Cerebellar cortex (tissue), 1 donor: ENCODE measurements around the gene APOC1.
"Not testable (repeated sequence)": the region's sequence is repeated elsewhere in the genome, so short reads cannot be mapped to it uniquely, and the experiment has no call there.

Experiments
- DNase-seq: peaks from one replicate; pipeline ENCODE4 v3.0.0-alpha.2; 2015; ENCODE audit warnings: low spot score

APOC1 gene

DNA sequence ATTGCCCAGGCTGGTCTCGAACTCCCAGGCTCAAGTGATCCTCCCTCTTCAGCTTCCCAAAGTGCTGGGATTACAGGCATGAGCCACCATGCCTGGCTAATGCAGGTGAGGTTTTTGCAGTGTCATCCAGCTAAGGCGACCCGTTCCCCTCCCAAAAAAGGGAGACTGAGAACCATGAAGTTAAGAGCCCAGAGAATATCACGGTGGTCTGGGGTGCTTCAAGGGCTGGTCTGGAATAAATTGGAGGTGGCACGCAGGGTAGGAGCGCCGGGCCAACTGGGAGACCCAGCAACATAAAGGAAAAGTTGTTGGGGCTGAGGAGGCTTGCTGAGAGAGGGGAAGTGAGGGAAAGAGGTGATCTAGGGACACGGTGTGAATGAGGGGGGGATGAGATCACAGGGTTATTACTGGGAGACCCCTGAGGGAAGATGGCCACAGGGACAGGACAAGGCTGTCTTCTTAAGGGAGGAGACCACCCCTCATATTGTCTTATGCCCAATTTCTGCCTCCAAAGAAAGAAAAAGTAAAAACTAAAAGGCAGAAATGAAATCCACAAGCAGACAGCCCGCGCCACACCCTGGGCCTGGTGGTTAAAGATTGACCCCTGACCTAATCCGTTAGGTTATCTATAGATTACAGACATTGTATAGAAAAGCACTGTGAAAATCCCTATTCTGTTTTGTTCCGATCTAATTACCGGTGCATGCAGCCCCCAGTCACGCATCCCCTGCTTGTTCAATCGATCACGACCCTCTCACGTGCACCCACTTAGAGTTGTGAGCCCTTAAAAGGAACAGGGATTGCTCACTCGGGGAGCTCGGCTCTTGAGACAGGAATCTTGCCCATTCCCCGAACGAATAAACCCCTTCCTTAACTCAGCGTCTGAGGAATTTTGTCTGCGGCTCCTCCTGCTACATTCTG, 636 bp upstream of the APOC1 start:
- DNase-seq: not testable (repeated sequence)

DNA sequence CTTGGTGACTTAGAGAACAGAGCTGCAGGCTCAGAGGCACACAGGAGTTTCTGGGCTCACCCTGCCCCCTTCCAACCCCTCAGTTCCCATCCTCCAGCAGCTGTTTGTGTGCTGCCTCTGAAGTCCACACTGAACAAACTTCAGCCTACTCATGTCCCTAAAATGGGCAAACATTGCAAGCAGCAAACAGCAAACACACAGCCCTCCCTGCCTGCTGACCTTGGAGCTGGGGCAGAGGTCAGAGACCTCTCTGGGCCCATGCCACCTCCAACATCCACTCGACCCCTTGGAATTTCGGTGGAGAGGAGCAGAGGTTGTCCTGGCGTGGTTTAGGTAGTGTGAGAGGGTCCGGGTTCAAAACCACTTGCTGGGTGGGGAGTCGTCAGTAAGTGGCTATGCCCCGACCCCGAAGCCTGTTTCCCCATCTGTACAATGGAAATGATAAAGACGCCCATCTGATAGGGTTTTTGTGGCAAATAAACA, 9.9 kb downstream of the APOC1 start:
- no peak for DNase-seq

DNA sequence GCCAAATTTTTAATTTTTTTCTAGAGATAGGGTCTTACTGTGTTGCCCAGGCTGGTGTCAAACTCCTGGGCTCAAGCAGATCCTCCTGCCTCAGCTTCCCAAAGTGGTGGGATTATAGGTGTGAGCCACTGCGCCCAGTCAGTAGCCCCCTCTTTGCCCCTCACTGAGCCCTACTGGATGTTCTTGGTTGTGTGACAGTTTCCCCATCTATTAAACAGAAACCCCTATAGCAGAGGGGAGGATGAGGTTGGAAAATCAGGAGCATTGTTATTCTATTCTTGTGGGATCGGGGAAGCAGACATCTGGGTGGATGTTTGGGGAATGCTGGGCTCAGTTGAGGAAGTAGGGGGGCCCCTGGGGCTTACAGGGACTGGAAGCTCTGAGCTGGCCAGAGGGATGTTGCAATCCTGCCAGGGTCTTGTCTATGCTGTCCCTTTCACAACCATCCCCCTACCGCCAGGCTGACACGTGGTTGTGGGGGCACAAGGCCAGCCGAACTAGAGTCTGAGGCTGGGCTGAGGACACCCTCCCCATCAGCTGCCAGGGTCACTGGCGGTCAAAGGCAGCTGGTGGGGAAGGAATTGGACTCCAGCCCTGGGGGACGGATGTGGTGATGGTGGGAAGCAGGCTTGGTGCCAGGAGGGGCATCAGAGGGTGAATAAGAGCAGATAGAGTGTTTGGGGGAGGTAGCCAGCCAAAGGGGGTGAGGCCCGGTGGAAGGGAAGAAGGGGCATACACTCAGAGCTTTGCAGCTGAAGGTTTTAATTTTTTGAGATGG, 10.9 kb downstream of the APOC1 start:
- no peak for DNase-seq

DNA sequence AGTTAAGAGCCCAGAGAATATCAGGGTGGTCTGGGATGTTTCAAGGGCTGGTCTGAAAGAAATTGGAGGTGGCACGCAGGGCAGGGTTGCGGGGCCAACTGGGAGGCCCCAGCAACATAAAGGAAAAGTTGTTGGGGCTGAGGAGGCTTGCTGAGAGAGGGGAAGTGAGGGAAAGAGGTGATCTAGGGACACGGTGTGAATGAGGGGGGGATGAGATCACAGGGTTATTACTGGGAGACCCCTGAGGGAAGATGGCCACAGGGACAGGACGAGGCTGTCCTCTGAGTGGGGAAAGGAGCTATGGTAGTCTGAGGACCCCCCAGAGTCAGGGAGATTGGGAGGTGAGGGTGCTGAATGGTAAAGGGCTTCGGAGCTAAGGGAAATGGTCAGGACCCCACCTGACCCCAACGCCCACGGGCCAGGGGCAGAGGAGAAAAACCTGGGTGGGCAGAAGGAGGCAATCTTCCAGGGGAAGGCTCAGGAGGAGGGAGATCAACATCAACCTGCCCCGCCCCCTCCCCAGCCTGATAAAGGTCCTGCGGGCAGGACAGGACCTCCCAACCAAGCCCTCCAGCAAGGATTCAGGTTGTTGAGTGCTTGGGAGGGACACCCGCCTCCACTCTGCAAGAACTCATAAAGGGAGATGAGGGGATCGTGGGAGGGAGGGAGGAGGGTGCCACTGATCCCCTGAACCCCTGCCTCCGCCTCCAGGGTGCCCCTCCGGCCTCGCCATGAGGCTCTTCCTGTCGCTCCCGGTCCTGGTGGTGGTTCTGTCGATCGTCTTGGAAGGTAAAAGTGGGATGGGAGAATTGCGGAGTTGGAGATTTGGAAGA, 12.1 kb downstream of the APOC1 start:
- DNase-seq: not testable (repeated sequence)

DNA sequence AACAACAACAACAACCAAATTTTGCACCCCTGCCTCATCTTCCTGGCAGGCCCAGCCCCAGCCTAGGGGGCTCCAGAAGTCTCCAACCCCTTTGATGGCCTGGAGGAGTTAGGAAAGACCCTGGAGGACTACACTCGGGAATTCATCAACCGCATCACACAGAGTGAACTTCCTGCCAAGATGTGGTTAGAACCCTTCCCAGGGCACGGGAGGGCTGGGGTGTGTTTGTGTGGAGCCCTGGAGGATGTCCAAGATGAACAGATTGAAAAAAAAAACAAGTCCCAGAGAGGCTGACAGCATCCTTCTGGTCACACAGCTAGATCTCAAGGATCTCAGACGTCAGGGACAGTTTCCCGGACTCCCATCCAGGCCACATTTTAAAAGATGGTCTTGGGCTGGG, 13.3 kb downstream of the APOC1 start:
- no peak for DNase-seq

DNA sequence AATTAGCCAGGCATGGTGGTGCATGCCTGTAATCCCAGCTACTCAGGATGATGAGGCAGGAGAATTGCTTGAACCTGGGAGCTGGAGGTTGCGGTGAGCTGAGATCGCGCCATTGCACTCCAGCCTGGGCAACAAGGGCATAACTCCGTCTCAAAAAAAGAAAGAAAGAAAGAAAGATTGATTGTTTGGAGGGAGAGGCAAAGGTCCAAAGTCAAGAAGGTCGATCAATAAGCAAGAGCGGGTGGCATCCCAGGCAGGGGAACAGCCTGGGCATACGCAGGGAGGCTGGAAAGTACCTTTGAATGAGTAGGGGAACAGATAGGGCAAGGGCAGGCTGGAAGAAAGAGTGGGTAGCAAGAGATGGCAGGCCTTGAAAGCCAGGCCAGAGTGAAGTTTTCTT, 15.7 kb downstream of the APOC1 start:
- DNase-seq: no peak

DNA sequence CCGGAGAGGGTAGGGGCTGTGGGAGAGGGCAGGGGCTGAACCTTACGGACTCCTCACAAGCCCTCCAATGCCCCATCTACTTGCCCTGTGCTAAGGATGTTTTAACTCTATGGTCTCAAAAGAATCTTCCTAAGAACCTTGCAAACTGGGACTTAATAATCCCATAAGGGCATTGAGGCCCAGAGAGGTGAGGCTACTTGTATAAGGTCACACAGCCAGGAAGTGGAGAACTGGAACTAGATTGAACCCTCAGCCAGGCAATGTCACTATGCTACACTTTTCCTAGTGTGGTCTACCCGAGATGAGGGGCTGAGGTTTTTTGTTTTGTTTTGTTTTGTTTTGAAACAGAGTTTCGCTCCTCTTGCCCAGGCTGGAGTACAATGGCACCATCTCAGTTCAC, 17.1 kb downstream of the APOC1 start:
- no peak for DNase-seq

DNA sequence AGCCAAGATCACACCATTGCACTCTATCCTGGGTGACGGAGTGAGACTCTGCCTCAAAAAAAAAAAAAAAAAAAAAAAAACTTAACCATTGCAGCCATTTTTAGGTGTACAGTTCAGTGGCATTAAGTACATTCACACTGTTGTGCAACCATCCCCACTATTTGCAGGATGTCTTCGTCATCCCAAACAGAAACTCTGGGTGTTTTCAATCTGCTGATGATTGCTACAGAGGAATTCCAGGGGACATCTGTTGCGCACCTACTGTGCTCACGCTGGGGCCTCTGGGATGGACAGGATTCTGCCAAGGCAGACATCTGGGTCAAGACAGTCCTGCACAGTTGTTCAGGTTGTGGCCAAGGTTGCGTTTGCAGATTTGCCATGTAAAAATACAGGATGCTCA, 25.3 kb downstream of the APOC1 start:
- DNase-seq: no peak

DNA sequence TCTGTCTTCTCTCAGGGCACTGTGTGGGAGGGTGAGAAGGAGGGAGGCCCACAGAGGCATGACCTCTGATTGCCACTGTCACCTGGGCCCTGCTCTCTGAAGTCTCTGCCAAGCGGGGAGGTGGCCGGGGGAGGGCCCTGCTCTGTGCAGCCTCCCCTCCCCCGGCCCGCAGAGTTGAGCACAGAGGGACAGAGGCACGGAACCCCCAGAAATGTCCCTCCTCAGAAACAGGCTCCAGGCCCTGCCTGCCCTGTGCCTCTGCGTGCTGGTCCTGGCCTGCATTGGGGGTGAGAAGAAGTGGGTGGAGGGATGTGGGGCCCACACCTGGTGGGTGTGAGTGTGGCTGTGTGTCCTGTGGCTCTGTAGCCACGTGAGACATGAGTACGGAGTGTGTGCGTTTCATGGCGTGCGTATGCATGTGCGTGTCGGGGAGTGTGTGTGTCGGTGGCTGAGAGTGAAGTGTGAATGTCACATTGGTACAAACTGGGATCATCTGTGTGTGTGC, 27.7 kb downstream of the APOC1 start, which contains the start of gene APOC4:
TSS of gene APOC4 (plus strand) at position 171 of the 505 bp plus-strand sequence. CDS start at position 212, 41 bp downstream.
- DNase-seq: no peak

DNA sequence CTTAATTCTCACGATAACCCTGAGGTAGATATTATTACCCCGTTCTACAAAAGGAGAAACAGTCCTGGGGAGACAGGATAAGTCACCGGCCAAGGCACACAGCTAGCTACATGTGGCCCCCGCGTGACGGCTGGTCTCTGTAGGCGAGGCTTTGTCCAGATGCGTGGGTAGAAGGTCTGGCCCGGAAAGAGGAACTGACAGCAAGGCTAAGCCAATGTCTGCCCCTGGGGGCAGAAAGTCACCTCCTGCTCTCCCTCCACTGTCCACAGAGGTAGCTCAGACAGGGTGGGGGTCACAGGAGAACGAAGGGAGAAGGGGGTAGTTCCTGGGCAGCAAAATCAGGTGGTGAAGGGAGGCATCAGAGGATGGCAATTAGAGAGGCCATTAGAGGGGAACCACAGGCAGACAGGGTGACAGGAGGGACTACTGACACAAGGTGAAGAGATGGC, 29.4 kb downstream of the APOC1 start:
- no peak for DNase-seq

DNA sequence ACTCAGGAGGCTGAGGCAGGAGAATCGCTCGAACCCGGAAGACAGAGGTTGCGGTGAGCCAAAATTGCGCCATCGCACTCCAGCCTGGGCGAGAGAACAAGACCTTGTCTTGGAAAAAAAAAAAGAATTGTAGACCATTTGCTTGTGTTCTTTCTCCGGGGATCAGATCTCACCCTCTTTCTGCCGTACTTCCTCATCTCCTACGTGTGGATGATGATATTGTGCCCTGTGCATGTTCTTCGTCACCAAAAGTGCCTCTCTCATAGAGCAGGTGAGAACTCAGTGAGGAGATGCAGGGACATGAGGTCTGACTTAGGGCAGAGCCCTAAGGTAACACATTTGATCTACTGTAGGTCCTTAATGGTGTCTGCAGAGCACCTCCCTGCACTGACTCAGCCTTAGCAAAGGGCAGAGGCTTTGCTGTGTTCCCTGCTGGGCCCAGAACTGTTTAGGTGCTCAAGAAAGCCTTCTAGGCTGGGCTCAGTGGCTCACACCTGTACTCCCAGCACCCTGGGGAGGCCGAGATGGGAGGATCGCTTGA, 32.7 kb downstream of the APOC1 start:
- DNase-seq: no peak

DNA sequence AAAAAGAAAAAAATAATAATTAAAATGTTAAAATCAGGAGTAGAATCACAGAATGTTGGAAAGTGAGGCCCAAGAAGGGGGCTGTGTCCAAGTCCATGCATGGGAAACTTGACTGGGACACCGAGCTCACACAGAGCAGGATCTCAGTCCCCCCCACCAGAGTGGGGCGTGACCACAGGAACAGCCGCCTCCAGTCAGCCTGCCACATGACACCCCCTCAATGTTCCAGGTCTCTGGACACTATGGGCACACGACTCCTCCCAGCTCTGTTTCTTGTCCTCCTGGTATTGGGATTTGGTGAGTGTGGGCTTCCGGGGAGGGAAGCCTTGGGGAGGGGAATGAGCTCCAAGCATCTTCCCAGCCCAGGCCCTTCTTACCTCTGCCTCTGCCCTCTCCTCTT, 33.8 kb downstream of the APOC1 start:
- DNase-seq: no peak

DNA sequence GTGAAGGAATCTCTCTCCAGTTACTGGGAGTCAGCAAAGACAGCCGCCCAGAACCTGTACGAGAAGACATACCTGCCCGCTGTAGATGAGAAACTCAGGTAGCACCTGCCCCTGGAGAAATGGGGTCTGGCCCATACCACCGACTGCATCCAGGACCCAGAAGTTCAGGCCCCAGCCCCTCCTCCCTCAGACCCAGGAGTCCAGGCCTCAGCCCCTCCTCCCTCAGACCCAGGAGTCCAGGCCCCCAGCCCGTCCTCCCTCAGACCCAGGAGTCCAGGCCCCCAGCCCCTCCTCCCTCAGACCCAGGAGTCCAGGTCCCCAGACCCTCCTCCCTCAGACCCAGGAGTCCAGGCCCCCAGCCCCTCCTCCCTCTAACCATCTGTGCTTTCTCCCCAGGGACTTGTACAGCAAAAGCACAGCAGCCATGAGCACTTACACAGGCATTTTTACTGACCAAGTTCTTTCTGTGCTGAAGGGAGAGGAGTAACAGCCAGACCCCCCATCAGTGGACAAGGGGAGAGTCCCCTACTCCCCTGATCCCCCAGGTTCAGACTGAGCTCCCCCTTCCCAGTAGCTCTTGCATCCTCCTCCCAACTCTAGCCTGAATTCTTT, 34.5 kb downstream of the APOC1 start:
- no peak for DNase-seq

DNA sequence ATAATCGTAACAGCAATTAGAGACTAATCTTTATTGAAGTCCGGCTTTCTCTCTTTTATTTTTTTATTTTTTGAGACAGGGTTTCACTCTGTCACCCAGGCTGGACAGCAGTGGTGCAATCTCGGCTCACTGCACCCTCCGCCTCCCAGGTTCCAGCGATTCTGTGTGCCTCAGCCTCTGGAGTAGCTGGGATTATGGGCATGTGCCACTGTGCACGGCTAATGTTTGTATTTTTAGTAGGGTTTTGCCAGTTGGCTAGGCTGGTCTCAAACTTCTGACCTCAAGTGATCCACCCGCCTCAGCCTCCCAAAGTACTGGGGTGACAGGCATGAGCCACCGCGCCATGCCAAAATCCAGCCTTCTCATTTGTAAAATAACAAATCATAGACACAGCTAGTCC, 35.1 kb downstream of the APOC1 start:
- DNase-seq: no peak

DNA sequence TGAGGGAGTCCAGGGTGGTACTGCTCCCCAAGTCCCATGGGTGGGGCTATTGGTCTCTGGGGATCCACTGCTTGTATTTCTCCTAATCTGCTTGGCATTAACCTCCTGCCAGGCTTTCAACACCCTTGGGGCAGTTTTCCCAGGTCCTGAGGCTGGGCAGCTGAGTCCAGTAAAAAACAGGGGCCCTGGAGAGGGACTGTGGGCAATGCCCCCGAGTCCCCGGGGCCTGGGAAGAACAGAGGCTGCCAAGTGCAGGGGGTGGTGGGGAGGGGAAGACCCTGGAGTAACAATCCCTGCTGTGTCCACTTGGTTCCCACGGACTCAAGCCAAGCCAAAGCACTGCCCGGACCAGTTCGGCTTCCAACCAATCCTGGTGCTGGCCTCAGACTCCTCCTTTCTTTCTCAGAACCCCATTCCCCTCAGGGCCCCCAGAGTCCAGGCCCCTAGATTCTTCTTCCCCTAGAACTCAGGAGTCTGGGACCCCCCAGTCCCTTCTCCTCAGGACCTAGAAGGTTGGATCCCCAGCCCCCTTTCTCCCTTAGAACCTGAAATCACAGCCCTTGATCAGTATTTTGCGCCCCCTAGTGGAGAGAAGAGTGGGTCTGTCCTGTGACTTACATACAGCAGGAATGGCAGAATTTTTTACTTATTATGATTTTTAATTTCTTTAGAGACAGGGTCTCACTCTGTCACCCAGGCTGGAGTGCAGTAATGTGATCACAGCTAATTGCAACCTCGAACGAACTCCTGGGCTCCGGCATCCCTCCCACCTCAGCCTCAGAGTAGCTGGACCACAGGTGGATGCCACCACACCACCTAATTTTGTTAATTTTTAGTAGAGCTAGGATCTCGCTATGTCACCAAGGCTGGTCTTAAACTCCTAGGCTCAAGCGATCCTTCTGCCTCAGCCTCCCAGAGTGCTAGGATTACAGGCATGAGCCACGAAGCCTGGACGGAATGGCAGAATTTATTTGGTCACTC, 37.1 kb downstream of the APOC1 start:
- peak; percentile 84 for DNase-seq

DNA sequence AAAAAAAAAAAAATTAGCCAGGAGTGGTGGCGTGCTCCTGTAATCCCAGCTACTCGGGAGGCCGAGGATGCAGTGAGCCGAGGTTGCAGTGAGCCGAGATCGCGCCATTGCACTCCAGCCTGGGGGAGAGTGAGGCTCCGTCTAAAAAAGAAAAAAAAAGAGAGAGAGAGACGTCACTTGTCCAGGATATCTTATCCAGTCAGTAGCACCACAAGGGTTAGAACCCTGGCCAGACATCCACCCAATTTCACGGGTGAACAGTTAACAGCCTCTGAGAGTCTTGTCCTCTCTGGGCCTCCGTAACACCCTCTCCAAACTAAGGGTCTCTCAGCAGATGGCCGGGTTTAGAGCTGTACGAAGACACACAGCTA, 39.9 kb downstream of the APOC1 start:
- DNase-seq: no peak

DNA sequence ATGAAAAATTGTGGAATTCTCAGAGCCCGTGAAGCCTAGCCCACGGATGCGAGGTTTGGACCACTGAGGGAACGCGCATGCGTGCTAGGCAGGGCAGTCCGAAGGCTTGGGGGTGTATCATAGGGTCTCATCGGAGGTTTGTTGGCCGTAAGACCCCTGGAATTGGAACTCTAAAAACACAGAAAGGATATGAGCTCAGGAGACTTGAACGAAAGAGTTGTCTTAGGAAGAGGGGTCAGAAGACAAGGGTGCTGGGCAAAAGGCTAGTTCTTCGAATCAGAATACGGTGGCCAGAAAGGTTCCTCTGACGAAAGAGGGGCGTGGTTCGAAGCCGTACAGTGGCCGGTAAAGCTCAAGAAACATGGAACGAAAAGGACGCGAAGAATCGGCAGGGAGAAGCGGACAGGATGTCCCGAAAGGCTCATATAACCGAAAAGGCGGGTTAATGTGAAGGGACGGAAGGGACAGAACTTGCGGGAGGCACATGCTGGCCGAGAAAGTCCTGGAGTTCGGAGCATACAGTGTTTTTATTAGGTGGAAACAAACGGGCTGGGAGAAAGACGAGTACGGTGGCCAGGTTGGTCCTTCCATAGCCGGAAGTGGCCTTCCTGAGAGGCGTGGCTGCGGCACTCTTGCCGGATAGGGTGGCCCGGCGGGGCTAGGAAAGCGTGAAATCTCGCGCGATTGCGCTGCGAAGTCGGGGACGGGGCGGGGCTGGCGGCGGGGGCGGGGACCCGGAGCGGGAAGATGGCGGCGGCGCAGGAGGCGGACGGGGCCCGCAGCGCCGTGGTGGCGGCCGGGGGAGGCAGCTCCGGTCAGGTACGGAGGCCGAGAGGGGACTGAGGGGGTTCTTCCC, 40.5 kb downstream of the APOC1 start, which contains the start of gene CLPTM1:
TSS of gene CLPTM1 (plus strand) at position 732 of the 856 bp plus-strand sequence. CDS start at position 748, 16 bp downstream.
- DNase-seq: peak; percentile 96
